Gastroesophageal sphincter (tissue), 4 donors: ENCODE data around the gene PDE8A. TPM values are rescaled to one million over a fixed set of nuclear protein-coding genes. Genes with fewer than 3 reads are reported as not detected.
A peak's percentile ranks its signal among the peaks of the same experiment; 100 is the strongest.
"Not testable (repeated sequence)": the region's sequence is repeated elsewhere in the genome, so short reads cannot be mapped to it uniquely, and the experiment has no call there.

Experiments
- ATAC-seq: fragments of 150-250 bp; one replicate; pipeline ENCODE4 v1.9.1; 2016; ENCODE audit warnings: mild to moderate bottlenecking, moderate library complexity
- H3K27ac ChIP-seq, 4 donors: fragments of 200-600 bp; sonication (generic) in 3 of 4; 1 replicate in 3 of 4; 2 replicates in 1 of 4; pipeline ENCODE4 v1.5.1; 2016 to 2019
- H3K27me3 ChIP-seq: fragments of 200-600 bp; sonication (generic); one replicate; pipeline ENCODE4 v1.5.1; 2019
- H3K36me3 ChIP-seq, 2 donors: fragments of 200-600 bp; sonication (generic); one replicate each; pipeline ENCODE4 v1.5.1; 2019; ENCODE audit warnings: control low read depth in 1 of 2
- H3K4me1 ChIP-seq, 3 donors: fragments of 200-600 bp; sonication (generic); 1 replicate in 2 of 3; 2 replicates in 1 of 3; pipeline ENCODE4 v1.5.1; 2016 to 2019; ENCODE audit warnings: control low read depth in 2 of 3
- H3K4me3 ChIP-seq, 2 donors: fragments of 200-600 bp; sonication (generic); one replicate each; pipeline ENCODE4 v1.5.1; 2019; ENCODE audit warnings: mild to moderate bottlenecking in 1 of 2, moderate library complexity in 1 of 2
- H3K9me3 ChIP-seq, 3 donors: fragments of 200-600 bp; sonication (generic); one replicate each; pipeline ENCODE4 v1.5.1; 2017 to 2019; ENCODE audit warnings: control low read depth in 2 of 3
- EP300 ChIP-seq: sonication (generic); formaldehyde crosslinking; IDR thresholded peaks from one replicate; pipeline ENCODE4 v1.6.1; 2017; ENCODE audit warnings: antibody characterized with exemption, mild to moderate bottlenecking
- POLR2A ChIP-seq, 2 donors: fragments of 450-650 bp; IDR thresholded peaks; one replicate each; pipeline ENCODE4 v1.6.1; 2017; ENCODE audit warnings: antibody characterized with exemption in 2 of 2, mild to moderate bottlenecking in 2 of 2, moderate library complexity in 1 of 2
- POLR2AphosphoS5 ChIP-seq: sonication (generic); formaldehyde crosslinking; IDR thresholded peaks from one replicate; pipeline ENCODE4 v1.6.1; 2017; ENCODE audit warnings: antibody characterized with exemption
- WGBS, 2 donors: methylation state at CpG; one replicate each; pipeline ENCODE4 v1.1.5; 2018; ENCODE audit warnings: low coverage in 1 of 2; 5-methylcytosine and 5-hydroxymethylcytosine counted together
- total RNA-seq, 4 donors: library from RNA; depleted of rRNA; stranded (reverse); fragments of >200 nt; gene quantifications; one replicate each; pipeline ENCODE4 v1.1.0, GENCODE V29; 2016
- TF ChIP-seq, protein P1 (sequence below), 4 experiments: fragments of 200-600 bp in 2 of 4; fragments of 450-650 bp in 2 of 4; sonication (generic) in 1 of 4; IDR thresholded peaks; one replicate each; pipeline ENCODE4 v1.5.1; 2017 to 2019; ENCODE audit warnings: antibody characterized with exemption in 4 of 4, mild to moderate bottlenecking in 2 of 4, moderate library complexity in 2 of 4

The PDE8A gene
- total RNA-seq, 4 donors from 2014 or later, result 34.6 to 73.2 (median 56.2) TPM

DNA sequence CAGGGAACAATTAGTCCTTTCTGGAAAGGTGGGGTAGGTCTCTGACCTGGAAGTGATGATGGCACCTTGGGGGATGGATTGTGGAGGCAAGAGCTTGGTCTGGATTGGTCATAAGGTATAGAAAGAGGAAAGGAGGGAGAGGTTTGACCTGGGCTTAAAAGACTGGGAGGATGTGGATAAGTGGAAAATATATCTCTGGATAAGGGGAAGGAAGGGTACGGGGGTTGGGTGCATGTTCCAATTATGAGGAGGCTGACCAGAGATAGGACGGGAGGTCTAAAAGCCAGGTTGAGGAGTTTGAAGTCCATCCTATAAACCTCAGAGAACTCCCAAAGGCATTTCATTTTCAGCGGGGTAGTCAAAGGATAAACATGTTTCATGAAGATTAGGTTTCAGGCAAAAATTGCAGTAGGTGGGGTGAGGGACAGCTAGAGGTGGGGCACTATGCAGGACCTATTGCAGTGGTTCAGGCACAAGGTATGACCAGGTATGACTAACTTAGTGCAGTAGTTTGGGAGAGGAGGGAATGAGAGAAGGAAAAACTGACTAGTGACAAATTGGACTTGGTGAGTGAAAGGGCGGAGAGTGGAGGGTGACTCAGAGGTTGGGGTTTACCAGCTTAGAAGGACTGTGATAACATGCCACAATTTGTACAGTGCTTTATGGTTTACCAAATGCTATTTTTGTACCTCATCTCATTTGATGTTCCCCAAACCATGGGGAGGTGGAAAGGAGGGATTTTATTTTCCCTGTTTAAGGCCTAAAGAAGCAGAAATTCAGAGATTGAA is 10.7 kb downstream of the PDE8A start:
- Histone ChIP-seq H3K4me3 (no peak overlapping the region), H3K36me3 (no peaks in the 10 kb centered on the region), H3K9me3 (no peaks in the 10 kb centered on the region), H3K27me3 (no peaks in the 10 kb centered on the region), H3K27ac (no peak overlapping the region), H3K4me1 (peaks cover 7 to 59% (median 18%) of the 10 kb centered on the region in 3 donors)
- WGBS, 2 donors, result 50 to 63% methylated on average over 4 of the region's 4 CpGs
- no peak for ATAC-seq
- peak; percentile 24 for TF ChIP-seq POLR2AphosphoS5
- no peak for TF ChIP-seq EP300

DNA sequence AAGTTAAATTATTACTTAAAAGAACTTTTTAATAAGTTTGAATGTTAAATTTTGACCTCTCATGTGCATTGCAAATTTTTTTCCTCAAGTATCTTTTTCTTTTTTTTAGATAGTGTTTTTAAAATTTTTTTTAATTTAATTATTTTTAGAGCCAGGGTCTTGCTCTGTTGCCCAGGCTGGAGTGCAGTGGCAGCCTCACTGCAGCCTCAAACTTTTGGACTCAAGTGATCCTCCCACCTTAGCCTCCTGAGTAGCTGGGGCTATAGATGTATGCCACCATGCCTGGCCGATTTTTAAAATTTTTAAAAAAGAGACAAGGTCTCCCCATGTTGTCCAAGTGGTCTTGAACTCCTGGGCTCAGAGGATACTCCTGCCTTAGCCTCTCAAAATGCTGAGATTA is 14.4 kb downstream of the PDE8A start:
- TF ChIP-seq POLR2A (IDR thresholded peaks at IDR 0.05) (no peak), POLR2AphosphoS5 (no peak), EP300 (no peak)
- TF ChIP-seq, protein P1, sequence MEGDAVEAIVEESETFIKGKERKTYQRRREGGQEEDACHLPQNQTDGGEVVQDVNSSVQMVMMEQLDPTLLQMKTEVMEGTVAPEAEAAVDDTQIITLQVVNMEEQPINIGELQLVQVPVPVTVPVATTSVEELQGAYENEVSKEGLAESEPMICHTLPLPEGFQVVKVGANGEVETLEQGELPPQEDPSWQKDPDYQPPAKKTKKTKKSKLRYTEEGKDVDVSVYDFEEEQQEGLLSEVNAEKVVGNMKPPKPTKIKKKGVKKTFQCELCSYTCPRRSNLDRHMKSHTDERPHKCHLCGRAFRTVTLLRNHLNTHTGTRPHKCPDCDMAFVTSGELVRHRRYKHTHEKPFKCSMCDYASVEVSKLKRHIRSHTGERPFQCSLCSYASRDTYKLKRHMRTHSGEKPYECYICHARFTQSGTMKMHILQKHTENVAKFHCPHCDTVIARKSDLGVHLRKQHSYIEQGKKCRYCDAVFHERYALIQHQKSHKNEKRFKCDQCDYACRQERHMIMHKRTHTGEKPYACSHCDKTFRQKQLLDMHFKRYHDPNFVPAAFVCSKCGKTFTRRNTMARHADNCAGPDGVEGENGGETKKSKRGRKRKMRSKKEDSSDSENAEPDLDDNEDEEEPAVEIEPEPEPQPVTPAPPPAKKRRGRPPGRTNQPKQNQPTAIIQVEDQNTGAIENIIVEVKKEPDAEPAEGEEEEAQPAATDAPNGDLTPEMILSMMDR (IDR thresholded peaks at IDR 0.05), result no peak
- no peaks in the 10 kb centered on the region for H3K9me3 ChIP-seq
- ATAC-seq, result no peak
- no peak overlapping the region for H3K4me3 ChIP-seq
- H3K27me3 ChIP-seq, result no peaks in the 10 kb centered on the region
- H3K4me1 ChIP-seq, result peaks cover 2 to 43% (median 17%) of the 10 kb centered on the region in 3 donors
- WGBS, 2 donors, result 83 to 100% methylated on average over 1 of the region's 1 CpG
- H3K27ac ChIP-seq, result no peak overlapping the region
- no peaks in the 10 kb centered on the region for H3K36me3 ChIP-seq

- not testable (repeated sequence) for H3K27me3 ChIP-seq, H3K27ac ChIP-seq, H3K4me3 ChIP-seq, H3K36me3 ChIP-seq, ATAC-seq, H3K9me3 ChIP-seq
- 79 to 85% methylated on average over 2 to 5 of the region's 5 CpGs for WGBS, 2 donors
- peaks cover 2 to 46% (median 17%) of the 10 kb centered on the region in 3 donors for H3K4me1 ChIP-seq
These were observed 15.1 kb downstream of the PDE8A start for GRCh38 chr15:84996714-84997113.

GRCh38 chr15:84997214-84997613 is 15.6 kb downstream of the PDE8A start:
- ATAC-seq, H3K27ac ChIP-seq, H3K27me3 ChIP-seq, H3K9me3 ChIP-seq, H3K4me3 ChIP-seq, H3K36me3 ChIP-seq: not testable (repeated sequence)
- 72 to 100% methylated on average over 2 to 3 of the region's 3 CpGs for WGBS, 2 donors
- H3K4me1 ChIP-seq, result peaks cover 2 to 43% (median 15%) of the 10 kb centered on the region in 3 donors

- ATAC-seq, result no peak
- Histone ChIP-seq H3K9me3 (no peaks in the 10 kb centered on the region), H3K27ac (peak overlapping the region in 2 of 4 donors; percentile 3 to 19), H3K27me3 (no peaks in the 10 kb centered on the region), H3K36me3 (no peaks in the 10 kb centered on the region), H3K4me3 (no peak overlapping the region), H3K4me1 (peaks cover 2 to 53% (median 9%) of the 10 kb centered on the region in 3 donors)
- TF ChIP-seq POLR2A (IDR thresholded peaks at IDR 0.05), result no peak
- TF ChIP-seq, protein P1 (IDR thresholded peaks at IDR 0.05), result no peak
- TF ChIP-seq POLR2AphosphoS5, result no peak
- TF ChIP-seq EP300, result no peak
These were observed 18.7 kb downstream of the PDE8A start for GRCh38 chr15:85000189-85000864.

DNA sequence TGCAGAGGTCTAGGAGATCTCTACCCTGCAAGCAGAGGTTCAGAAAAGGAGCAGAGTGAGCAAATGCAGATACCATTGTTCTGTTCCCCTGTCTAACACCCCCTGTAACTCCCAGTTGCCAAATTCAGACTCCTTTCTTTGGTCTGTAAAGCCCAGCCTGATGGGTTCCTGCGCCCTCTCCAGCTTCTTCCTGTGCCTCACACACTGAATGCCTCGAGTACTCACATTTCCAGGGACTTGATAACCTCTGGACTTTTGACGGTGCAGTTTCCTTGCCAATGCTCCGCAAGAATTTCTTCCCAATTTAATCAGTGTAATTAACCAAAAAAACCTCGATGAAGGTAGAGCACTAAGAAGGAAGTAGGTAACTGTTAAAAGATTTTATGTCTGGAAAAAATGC is 19.3 kb downstream of the PDE8A start:
- WGBS, 2 donors, result 53 to 66% methylated on average over 3 to 5 of the region's 5 CpGs
- ATAC-seq, result no peak
- TF ChIP-seq, protein P1 (IDR thresholded peaks at IDR 0.05), result no peak
- no peak for TF ChIP-seq POLR2AphosphoS5
- TF ChIP-seq EP300, result no peak
- no peak for TF ChIP-seq POLR2A (IDR thresholded peaks at IDR 0.05)
- Histone ChIP-seq H3K27me3 (no peaks in the 10 kb centered on the region), H3K4me1 (peaks cover 2 to 60% (median 9%) of the 10 kb centered on the region in 3 donors), H3K4me3 (no peak overlapping the region), H3K36me3 (no peaks in the 10 kb centered on the region), H3K27ac (peak overlapping the region in 1 of 4 donors; percentile 3), H3K9me3 (no peaks in the 10 kb centered on the region)
